ENCODE results near the gene HLX. TPM values are rescaled to one million over a fixed set of nuclear protein-coding genes. Genes with fewer than 3 reads are reported as not detected.

Gene HLX
- total RNA-seq, 1 experiment from 2014 or later: 4.0 TPM

DNA sequence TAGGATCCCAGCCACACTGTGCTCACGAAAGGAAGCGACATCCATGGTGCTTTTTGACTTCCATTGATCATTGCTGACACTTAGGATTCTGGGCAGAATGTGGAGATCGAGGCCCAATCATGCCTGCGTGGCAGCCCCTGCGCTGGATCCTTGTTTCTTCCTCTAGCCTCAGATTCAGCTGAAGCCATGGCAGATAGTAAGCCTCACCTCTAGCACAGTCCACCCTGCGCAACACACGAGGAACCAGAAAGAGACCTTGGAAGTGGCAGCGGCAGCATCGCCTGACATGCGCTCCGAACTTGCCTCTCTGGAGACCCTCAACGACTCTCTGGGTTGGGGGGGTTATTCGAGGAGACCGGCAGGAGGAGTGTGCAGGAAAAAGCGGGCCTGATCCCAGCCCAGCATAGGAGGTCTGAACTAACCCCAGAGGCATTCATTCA is 10.6 kb downstream of the HLX start:
- no peaks in the 10 kb centered on the region for H3F3A ChIP-seq (ENCODE audit: low read length, unreplicated experiment)
- H3K4me3 ChIP-seq (ENCODE audit: low read length): no peak overlapping the region
- H3K79me2 ChIP-seq (ENCODE audit: low read length): no peaks in the 10 kb centered on the region
- H3K27me3 ChIP-seq (ENCODE audit: low read length): no peaks in the 10 kb centered on the region
- no peak overlapping the region for H3K9ac ChIP-seq (ENCODE audit: low read length)
- H3K36me3 ChIP-seq (ENCODE audit: low read depth, low read length): no peaks in the 10 kb centered on the region
- H3K9me2 ChIP-seq (replicated peaks; ENCODE audit: low read length): no peaks in the 10 kb centered on the region
- H3K4me1 ChIP-seq (ENCODE audit: insufficient read depth, low read length): no peaks in the 10 kb centered on the region
- intact Hi-C loops (cut with micrococcal nuclease): no loop called here
- BruUV-seq (replicated peaks): no TSS peak
- ChIA-PET POLR2A (ENCODE audit: unreplicated experiment) (no interaction called here), CTCF (no interaction called here)
- DNase-seq (no peak), ATAC-seq (no peak)
- no peaks in the 10 kb centered on the region for H3K9me3 ChIP-seq (ENCODE audit: low read length)
- no peak overlapping the region for H2AFZ ChIP-seq (ENCODE audit: low read length)
- no peaks in the 10 kb centered on the region for H4K20me1 ChIP-seq (ENCODE audit: low read length)
- TF ChIP-seq EZH2 (IDR thresholded peaks at IDR 0.05; ENCODE audit: low read length, unreplicated experiment) (no peak), EZH2phosphoT487 (IDR thresholded peaks at IDR 0.05; ENCODE audit: borderline replicate concordance, low read length) (no peak)
- H3K27ac ChIP-seq (ENCODE audit: low read length): no peak overlapping the region
- H3K4me2 ChIP-seq (ENCODE audit: low read length): no peak overlapping the region

DNA sequence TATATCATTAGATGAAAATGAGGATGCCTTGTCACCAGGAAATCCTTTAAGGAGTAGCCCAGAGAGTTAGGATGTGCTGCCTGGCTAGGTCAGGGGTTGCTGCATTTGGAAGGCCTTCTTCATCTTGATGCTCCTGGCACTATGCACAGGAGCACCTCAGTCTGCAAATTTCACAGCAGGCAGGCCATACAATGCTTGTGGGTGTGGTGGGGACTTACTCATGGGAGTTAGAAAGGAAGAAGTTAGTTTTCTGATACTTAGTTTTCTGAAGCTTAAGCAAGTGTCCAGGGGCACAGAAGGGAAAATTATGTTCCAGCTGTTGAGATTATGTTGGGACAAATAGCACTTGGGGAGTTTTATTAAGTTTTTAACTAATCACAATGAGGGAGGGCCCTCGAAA is 11.4 kb downstream of the HLX start:
- no peak for ATAC-seq
- no peaks in the 10 kb centered on the region for H3F3A ChIP-seq (ENCODE audit: low read length, unreplicated experiment)
- no peaks in the 10 kb centered on the region for H3K36me3 ChIP-seq (ENCODE audit: low read depth, low read length)
- H3K4me2 ChIP-seq (ENCODE audit: low read length): no peak overlapping the region
- no peak overlapping the region for H3K9ac ChIP-seq (ENCODE audit: low read length)
- H3K4me3 ChIP-seq (ENCODE audit: low read length): no peak overlapping the region
- no peak for TF ChIP-seq EZH2phosphoT487 (IDR thresholded peaks at IDR 0.05; ENCODE audit: borderline replicate concordance, low read length)
- TF ChIP-seq, protein P1, sequence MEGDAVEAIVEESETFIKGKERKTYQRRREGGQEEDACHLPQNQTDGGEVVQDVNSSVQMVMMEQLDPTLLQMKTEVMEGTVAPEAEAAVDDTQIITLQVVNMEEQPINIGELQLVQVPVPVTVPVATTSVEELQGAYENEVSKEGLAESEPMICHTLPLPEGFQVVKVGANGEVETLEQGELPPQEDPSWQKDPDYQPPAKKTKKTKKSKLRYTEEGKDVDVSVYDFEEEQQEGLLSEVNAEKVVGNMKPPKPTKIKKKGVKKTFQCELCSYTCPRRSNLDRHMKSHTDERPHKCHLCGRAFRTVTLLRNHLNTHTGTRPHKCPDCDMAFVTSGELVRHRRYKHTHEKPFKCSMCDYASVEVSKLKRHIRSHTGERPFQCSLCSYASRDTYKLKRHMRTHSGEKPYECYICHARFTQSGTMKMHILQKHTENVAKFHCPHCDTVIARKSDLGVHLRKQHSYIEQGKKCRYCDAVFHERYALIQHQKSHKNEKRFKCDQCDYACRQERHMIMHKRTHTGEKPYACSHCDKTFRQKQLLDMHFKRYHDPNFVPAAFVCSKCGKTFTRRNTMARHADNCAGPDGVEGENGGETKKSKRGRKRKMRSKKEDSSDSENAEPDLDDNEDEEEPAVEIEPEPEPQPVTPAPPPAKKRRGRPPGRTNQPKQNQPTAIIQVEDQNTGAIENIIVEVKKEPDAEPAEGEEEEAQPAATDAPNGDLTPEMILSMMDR (conservative IDR thresholded peaks at IDR 0.05; ENCODE audit: low read depth, low read length): no peak
- no peak for TF ChIP-seq EZH2 (IDR thresholded peaks at IDR 0.05; ENCODE audit: low read length, unreplicated experiment)
- intact Hi-C loops (cut with micrococcal nuclease): no loop called here
- no peaks in the 10 kb centered on the region for H3K9me2 ChIP-seq (replicated peaks; ENCODE audit: low read length)
- BruUV-seq (replicated peaks): no TSS peak
- no peak overlapping the region for H2AFZ ChIP-seq (ENCODE audit: low read length)
- no peak overlapping the region for H3K27ac ChIP-seq (ENCODE audit: low read length)
- H4K20me1 ChIP-seq (ENCODE audit: low read length): no peaks in the 10 kb centered on the region
- CTCF ChIA-PET: no interaction called here
- DNase-seq: no peak
- POLR2A ChIA-PET (ENCODE audit: unreplicated experiment): no interaction called here
- no peaks in the 10 kb centered on the region for H3K79me2 ChIP-seq (ENCODE audit: low read length)
- H3K9me3 ChIP-seq (ENCODE audit: low read length): no peaks in the 10 kb centered on the region
- H3K4me1 ChIP-seq (ENCODE audit: insufficient read depth, low read length): no peaks in the 10 kb centered on the region
- no peaks in the 10 kb centered on the region for H3K27me3 ChIP-seq (ENCODE audit: low read length)

GRCh38 chr1:220891224-220892085 is 12.2 kb downstream of the HLX start:
- H3K9me2 ChIP-seq (replicated peaks; ENCODE audit: low read length): no peaks in the 10 kb centered on the region
- H3K27ac ChIP-seq (ENCODE audit: low read length): no peak overlapping the region
- H4K20me1 ChIP-seq (ENCODE audit: low read length): no peaks in the 10 kb centered on the region
- H3K9me3 ChIP-seq (ENCODE audit: low read length): no peaks in the 10 kb centered on the region
- TF ChIP-seq, protein P1 (conservative IDR thresholded peaks at IDR 0.05; ENCODE audit: low read depth, low read length): no peak
- TF ChIP-seq EZH2 (IDR thresholded peaks at IDR 0.05; ENCODE audit: low read length, unreplicated experiment): no peak
- CTCF ChIA-PET: no interaction called here
- no peak overlapping the region for H2AFZ ChIP-seq (ENCODE audit: low read length)
- ATAC-seq (no peak), DNase-seq (no peak)
- POLR2A ChIA-PET (ENCODE audit: unreplicated experiment): no interaction called here
- H3F3A ChIP-seq (ENCODE audit: low read length, unreplicated experiment): no peaks in the 10 kb centered on the region
- no peaks in the 10 kb centered on the region for H3K4me1 ChIP-seq (ENCODE audit: insufficient read depth, low read length)
- H3K79me2 ChIP-seq (ENCODE audit: low read length): no peaks in the 10 kb centered on the region
- no peaks in the 10 kb centered on the region for H3K36me3 ChIP-seq (ENCODE audit: low read depth, low read length)
- no peak overlapping the region for H3K4me3 ChIP-seq (ENCODE audit: low read length)
- intact Hi-C loops (cut with micrococcal nuclease): no loop called here
- no peaks in the 10 kb centered on the region for H3K27me3 ChIP-seq (ENCODE audit: low read length)
- no peak overlapping the region for H3K9ac ChIP-seq (ENCODE audit: low read length)
- no peak overlapping the region for H3K4me2 ChIP-seq (ENCODE audit: low read length)
- BruUV-seq (replicated peaks): no TSS peak

All from PC-3 (cell line).